GM12875 (cell line): ENCODE data around the gene KIF17.

Experiments used
- H3K4me3 ChIP-seq: one replicate; pipeline ENCODE4 v1.5.1; 2011; ENCODE audit warnings: low read depth, low read length, control low read depth
- CTCF ChIP-seq: IDR thresholded peaks from 2 replicates; pipeline ENCODE4 v1.5.1; 2011; ENCODE audit warnings: low read depth, mild to moderate bottlenecking, control low read depth, inconsistent platforms, low read length, moderate library complexity, borderline replicate concordance; ENCODE audit not compliant: insufficient read depth

KIF17 gene

GRCh38 chr1:20625176-20626097 is 92.4 kb downstream of the KIF17 start:
- TF ChIP-seq CTCF, result no peak
- no peak overlapping the region for H3K4me3 ChIP-seq

- no peak overlapping the region for H3K4me3 ChIP-seq
- TF ChIP-seq CTCF, result no peak
Observed at GRCh38 chr1:20624709-20625108, 93.1 kb downstream of the KIF17 start.

GRCh38 chr1:20621012-20621411 is 96.8 kb downstream of the KIF17 start:
- H3K4me3 ChIP-seq, result no peak overlapping the region
- TF ChIP-seq CTCF, result no peak

GRCh38 chr1:20619999-20620398 is 97.8 kb downstream of the KIF17 start:
- TF ChIP-seq CTCF, result no peak

GRCh38 chr1:20618550-20618949 is 99.3 kb downstream of the KIF17 start:
- H3K4me3 ChIP-seq, result no peak overlapping the region
- no peak for TF ChIP-seq CTCF

More at GRCh38 chr1:20619999-20620398, 97.8 kb downstream of the KIF17 start:
- no peak overlapping the region for H3K4me3 ChIP-seq

GRCh38 chr1:20616847-20617487 is 100.8 kb downstream of the KIF17 start:
- no peak overlapping the region for H3K4me3 ChIP-seq
- TF ChIP-seq CTCF, result no peak
